RWPE2 (cell line): ENCODE measurements around the gene ADPRS.
A peak's percentile ranks its signal among the peaks of the same experiment; 100 is the strongest.

Source experiments
- ATAC-seq: fragments of 200-7000 bp; cut with Tn5 transposase; 3 replicates; pipeline ENCODE4 v1.9.1; 2021; ENCODE audit warnings: low read depth
- DNase-seq: peaks from one replicate; pipeline ENCODE4 v3.0.0-alpha.2; 2020; ENCODE audit warnings: low spot score
- H3K27ac ChIP-seq: fragments of 450-650 bp; 2 replicates; pipeline ENCODE4 v1.5.1; 2017; ENCODE audit warnings: mild to moderate bottlenecking; ENCODE audit not compliant: poor library complexity, severe bottlenecking
- H3K27me3 ChIP-seq: fragments of 250-450 bp; sonication (Bioruptor Pico); 2 replicates; pipeline ENCODE4 v1.5.1; 2021; ENCODE audit warnings: mild to moderate bottlenecking, moderate library complexity; ENCODE audit not compliant: insufficient read depth, poor library complexity, severe bottlenecking
- H3K36me3 ChIP-seq: fragments of 250-450 bp; sonication (Bioruptor Pico); 2 replicates; pipeline ENCODE4 v1.5.1; 2020; ENCODE audit warnings: low read depth, mild to moderate bottlenecking, moderate library complexity
- H3K4me1 ChIP-seq: fragments of 250-450 bp; sonication (Bioruptor Pico); 2 replicates; pipeline ENCODE4 v1.5.1; 2021; ENCODE audit warnings: mild to moderate bottlenecking, moderate library complexity; ENCODE audit not compliant: insufficient read depth, poor library complexity, severe bottlenecking
- H3K4me3 ChIP-seq: fragments of 250-450 bp; sonication (Bioruptor Pico); 2 replicates; pipeline ENCODE4 v1.5.1; 2021; ENCODE audit warnings: mild to moderate bottlenecking, moderate library complexity; ENCODE audit not compliant: severe bottlenecking
- H3K9me3 ChIP-seq: fragments of 250-450 bp; sonication (Bioruptor Pico); 2 replicates; pipeline ENCODE4 v1.5.1; 2021; ENCODE audit warnings: mild to moderate bottlenecking, moderate library complexity; ENCODE audit not compliant: severe bottlenecking
- TF ChIP-seq, protein P1 (sequence below): fragments of 450-650 bp; IDR thresholded peaks from one replicate; pipeline ENCODE4 v1.5.1; 2017; ENCODE audit warnings: mild to moderate bottlenecking, moderate library complexity; ENCODE audit not compliant: poor library complexity, severe bottlenecking

The ADPRS gene

DNA sequence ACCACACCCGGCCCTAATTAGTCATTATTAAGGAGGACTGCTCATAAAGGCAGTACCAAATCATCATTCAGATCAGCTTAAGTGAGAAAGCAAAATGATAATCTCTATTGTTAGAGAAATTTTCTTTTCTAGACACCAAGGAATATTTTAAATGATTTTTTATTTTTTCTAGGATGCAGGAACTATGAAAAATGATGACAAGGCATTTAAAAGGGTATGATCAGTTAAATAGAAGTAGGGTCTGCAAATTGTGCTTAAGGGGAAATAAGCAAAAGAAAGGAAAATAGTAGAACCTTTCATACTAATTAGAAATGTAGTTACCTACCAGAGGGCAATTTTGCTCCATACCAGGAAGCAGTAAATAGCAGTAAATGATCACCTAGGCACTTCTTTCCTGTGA lies 26.4 kb upstream of the ADPRS start:
- no peak overlapping the region for H3K4me3 ChIP-seq
- H3K27ac ChIP-seq = no peak overlapping the region
- no peaks in the 10 kb centered on the region; the same call in 1 of the 2 replicates for H3K36me3 ChIP-seq
- DNase-seq = no peak
- no peak for ATAC-seq
- H3K27me3 ChIP-seq = no peaks in the 10 kb centered on the region
- no peaks in the 10 kb centered on the region for H3K4me1 ChIP-seq
- no peaks in the 10 kb centered on the region for H3K9me3 ChIP-seq
- TF ChIP-seq, protein P1, sequence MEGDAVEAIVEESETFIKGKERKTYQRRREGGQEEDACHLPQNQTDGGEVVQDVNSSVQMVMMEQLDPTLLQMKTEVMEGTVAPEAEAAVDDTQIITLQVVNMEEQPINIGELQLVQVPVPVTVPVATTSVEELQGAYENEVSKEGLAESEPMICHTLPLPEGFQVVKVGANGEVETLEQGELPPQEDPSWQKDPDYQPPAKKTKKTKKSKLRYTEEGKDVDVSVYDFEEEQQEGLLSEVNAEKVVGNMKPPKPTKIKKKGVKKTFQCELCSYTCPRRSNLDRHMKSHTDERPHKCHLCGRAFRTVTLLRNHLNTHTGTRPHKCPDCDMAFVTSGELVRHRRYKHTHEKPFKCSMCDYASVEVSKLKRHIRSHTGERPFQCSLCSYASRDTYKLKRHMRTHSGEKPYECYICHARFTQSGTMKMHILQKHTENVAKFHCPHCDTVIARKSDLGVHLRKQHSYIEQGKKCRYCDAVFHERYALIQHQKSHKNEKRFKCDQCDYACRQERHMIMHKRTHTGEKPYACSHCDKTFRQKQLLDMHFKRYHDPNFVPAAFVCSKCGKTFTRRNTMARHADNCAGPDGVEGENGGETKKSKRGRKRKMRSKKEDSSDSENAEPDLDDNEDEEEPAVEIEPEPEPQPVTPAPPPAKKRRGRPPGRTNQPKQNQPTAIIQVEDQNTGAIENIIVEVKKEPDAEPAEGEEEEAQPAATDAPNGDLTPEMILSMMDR = no peak

DNA sequence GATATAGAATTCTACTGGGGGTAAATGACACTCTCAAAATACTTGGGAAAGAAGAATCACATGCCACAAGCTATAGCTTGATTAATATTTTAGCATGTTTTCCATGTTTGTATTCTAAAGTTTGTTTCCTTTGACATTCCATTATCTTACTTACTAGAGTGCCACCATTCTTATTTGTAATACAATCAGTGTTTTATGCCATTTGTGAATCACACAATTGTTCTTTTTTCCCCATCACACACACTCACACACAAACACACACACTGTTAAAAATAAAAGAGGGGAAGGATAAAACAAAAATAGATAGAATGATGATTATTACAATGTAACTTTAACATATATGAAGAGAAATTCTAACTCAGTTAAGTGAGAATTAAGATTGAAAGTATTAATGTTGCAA lies 20.8 kb upstream of the ADPRS start:
- no peaks in the 10 kb centered on the region for H3K4me1 ChIP-seq
- TF ChIP-seq, protein P1 = no peak
- no peak for ATAC-seq

DNA sequence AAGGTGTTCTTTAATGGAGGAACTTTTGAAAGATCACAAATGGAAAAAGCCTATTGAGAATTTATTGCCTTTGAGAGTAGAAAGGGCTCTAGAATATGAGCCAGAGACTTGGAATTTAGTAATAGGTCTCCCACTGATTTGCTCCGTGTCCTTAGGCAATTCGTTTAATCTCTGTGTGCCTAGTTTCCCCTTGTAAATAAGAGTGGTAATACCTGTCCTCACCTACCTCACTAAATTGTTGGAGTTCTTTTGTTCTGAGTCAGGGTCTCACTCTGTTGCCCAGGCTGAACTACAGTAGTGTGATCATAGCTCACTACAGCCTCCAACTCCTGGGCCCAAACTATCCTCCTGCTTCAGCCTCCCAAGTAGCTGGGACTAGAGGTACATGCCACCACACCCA lies 19.8 kb upstream of the ADPRS start:
- DNase-seq = no peak
- H3K4me3 ChIP-seq = no peak overlapping the region
- no peaks in the 10 kb centered on the region for H3K4me1 ChIP-seq
- H3K27me3 ChIP-seq = no peaks in the 10 kb centered on the region
- H3K36me3 ChIP-seq = no peaks in the 10 kb centered on the region
- TF ChIP-seq, protein P1 = no peak
- H3K9me3 ChIP-seq = peaks cover 2% of the 10 kb centered on the region
- peak; percentile 57; the same call in 1 of the 3 replicates for ATAC-seq
- H3K27ac ChIP-seq = no peak overlapping the region

More for the DNA sequence above, 20.8 kb upstream of the ADPRS start:
- Histone ChIP-seq H3K4me3 (no peak overlapping the region), H3K27me3 (no peaks in the 10 kb centered on the region), H3K36me3 (no peaks in the 10 kb centered on the region), H3K27ac (no peak overlapping the region), H3K9me3 (peaks cover 2% of the 10 kb centered on the region)
- no peak for DNase-seq

DNA sequence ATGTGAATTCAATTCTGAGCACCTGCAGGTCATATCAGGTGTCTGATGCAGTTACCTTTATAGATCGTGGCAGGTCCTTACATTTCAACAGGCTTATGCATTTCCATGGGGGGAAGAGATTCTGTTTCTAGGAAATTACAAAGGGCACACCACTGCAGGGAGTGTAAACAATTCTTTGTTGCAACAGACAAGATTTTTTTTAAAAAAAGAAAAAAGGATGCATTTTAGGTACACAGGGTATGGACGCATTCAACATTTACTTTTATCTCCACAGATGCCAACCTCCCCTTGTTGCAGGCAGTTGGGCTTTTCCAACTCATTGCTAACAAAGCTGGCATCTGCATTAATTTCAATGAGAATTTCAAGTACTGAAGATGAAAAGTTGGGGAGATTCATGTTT lies 18.3 kb upstream of the ADPRS start:
- Histone ChIP-seq H3K36me3 (no peaks in the 10 kb centered on the region), H3K4me3 (no peak overlapping the region), H3K9me3 (peaks cover 2% of the 10 kb centered on the region), H3K27ac (no peak overlapping the region), H3K4me1 (no peaks in the 10 kb centered on the region), H3K27me3 (no peaks in the 10 kb centered on the region)
- TF ChIP-seq, protein P1 = no peak
- ATAC-seq (no peak), DNase-seq (no peak)

DNA sequence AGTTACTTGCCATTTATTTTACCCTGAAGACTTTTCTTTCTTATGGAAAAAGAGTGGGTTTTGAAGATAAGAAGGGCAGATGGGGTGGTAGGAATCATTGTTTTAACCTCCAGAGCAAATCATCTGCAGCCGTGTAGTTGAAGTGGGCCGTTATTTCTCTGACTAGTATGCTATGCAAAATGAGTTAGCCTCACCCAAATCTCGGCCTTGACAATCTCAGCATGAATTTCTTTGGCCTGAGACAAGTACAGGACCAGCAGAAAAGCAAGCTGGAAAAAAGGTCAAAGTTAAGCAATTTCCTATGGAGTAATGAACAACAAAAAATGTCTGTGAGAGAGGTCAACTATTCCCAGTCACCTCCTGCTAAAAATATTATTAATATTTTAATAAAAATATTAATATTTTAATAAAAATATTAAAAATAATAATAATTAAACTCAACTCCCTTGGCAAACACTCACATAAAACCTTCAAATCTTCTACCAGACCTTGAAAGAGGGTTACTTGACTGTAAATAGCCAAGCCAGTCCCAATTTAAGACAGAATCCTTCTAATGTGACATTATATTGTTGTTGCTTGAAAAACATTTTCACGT lies 11.6 kb upstream of the ADPRS start:
- ATAC-seq (no peak), DNase-seq (no peak)
- no peaks in the 10 kb centered on the region for H3K9me3 ChIP-seq
- H3K36me3 ChIP-seq = no peaks in the 10 kb centered on the region
- H3K27me3 ChIP-seq = no peaks in the 10 kb centered on the region
- TF ChIP-seq, protein P1 = no peak
- no peak overlapping the region for H3K27ac ChIP-seq
- H3K4me3 ChIP-seq = no peak overlapping the region
- H3K4me1 ChIP-seq = peaks cover 3% of the 10 kb centered on the region
